GM18498 (cell line): ENCODE measurements around the gene RND2.
"Not testable (repeated sequence)": the region's sequence is repeated elsewhere in the genome, so short reads cannot be mapped to it uniquely, and the experiment has no call there.

Experiments used
- ATAC-seq: cut with Tn5 transposase; IDR thresholded peaks from one replicate; pipeline ENCODE4 v1.9.1; 2021; ENCODE audit warnings: mild to moderate bottlenecking, moderate library complexity; ENCODE audit not compliant: unreplicated experiment

RND2 gene, protein sequence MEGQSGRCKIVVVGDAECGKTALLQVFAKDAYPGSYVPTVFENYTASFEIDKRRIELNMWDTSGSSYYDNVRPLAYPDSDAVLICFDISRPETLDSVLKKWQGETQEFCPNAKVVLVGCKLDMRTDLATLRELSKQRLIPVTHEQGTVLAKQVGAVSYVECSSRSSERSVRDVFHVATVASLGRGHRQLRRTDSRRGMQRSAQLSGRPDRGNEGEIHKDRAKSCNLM

DNA sequence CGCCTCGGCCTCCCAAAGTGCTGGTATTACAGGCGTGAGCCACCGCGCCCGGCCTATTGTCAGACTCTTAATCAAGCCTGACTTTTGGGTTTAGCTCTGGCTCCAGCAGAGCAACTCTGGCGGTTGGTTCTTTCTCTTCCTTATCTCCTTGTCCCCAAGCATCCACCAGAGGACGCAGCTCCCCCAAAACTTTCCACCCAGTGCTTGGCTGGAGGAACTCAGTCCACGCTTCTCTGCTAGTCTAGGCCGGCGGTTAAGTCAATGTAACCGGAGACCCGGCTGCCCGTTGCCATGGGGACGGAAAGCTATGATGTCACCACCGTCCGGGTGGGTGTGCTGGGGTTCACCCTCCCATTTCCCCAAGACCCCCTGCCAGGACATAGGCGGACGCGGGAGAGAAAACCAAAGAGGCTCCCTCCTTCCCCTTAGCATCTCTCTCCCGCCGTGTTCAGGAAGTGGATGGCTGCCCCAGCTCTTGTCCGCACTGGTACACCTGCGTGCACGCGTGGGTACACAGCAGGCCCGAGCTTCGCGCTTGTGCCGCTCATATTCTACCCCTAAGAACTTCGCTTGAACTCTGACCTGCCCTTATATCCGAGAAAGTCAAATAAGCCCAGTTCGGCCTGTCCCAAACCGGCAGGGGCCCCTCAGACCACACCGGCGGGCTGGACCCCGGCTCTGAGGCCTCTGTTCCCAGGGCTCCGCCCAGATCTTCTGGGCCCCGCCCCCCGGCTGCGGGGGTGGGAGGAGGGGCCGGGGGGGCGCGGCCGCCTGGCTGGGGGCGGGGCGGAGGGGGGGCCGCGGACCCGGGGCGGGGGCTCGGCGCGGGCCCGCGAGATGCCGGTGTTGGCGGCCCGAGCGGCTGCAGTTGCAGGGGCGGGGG is at the start of gene RND2:
Gene RND2 (plus strand): TSS at position 825 of the 883 bp plus-strand sequence. CDS start 117 bp downstream, outside the sequence.
- ATAC-seq: peak; percentile 49

GRCh38 chr17:42975265-42975664 is 49.8 kb upstream of the RND2 start:
- ATAC-seq: no peak

DNA sequence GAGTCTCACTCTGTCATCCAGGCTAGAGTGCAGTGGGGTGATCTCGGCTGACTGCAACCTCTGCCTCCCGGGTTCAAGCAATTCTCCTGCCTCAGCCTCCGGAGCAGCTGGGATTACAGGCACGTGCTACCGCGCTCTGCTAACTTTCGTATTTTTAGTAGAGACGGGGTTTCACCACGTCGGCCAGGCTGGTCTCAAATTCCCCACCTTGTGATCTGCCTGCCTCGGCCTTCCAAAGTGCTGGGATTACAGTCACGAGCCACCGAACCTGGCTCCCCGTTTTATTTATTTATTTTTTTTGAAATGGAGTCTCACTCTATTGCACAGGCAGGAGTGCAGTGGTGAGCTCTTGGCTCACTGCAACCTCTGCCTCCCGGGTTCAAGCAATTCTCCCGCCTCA is 49.3 kb upstream of the RND2 start:
- not testable (repeated sequence) for ATAC-seq

DNA sequence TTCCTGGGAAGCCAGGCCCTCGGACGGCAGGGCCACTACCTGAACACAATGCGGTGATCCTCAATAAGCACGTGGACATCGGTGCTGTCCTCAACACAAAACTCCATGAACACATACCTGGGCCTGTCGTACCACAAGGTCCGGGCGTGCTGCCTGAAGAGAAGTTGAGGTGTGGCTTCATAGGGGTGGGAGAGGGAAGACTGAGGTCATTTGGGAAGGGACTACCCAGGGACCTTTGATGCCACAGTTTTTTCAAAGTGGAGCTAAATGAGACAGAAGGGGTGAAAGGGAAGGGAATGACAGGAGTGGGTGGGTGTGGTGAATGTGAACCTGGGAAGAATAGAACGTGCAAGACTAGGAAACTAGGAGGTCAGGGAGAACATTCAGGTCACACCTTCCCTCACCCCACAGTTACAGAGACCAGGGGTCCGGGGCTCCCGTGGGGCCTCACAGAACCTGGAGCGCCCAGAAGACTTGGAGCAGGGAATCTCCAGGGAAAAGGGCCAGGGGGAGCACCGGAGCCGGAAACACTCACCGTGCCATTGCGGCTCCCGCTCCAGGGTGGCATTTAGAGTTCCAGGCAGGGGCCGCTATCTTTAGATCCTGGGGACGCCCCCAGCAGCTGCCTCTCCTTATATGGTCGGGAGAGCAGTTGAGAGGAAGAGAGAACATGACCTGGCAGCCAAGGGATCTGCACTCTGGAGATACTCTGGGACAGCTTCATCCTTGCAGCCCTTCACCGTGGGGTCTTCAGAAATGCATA is 45.3 kb upstream of the RND2 start, which contains the start of gene PTGES3L:
Gene PTGES3L (minus strand): TSS at position 570 of the 763 bp plus-strand sequence. CDS start 27 bp downstream, at position 543.
- peak; percentile 33 for ATAC-seq

- peak; percentile 76 for ATAC-seq
Observed at GRCh38 chr17:42980274-42980765, 44.7 kb upstream of the RND2 start, which contains the start of gene RUNDC1. Gene RUNDC1, plus strand, starts transcription at chr17:42980565. Its CDS starts 12 bp downstream, at chr17:42980577.

- ATAC-seq: peak; percentile 61
Observed at GRCh38 chr17:42980766-42981397, 44.1 kb upstream of the RND2 start.

- ATAC-seq: no peak
Observed at GRCh38 chr17:42982266-42982665, 42.8 kb upstream of the RND2 start.

- ATAC-seq: peak; percentile 37
Observed at GRCh38 chr17:42985225-42985624, 39.8 kb upstream of the RND2 start.

- no peak for ATAC-seq
Observed at GRCh38 chr17:42989141-42989540, 35.9 kb upstream of the RND2 start.

GRCh38 chr17:42989726-42990652 is 35.0 kb upstream of the RND2 start:
- ATAC-seq: no peak

DNA sequence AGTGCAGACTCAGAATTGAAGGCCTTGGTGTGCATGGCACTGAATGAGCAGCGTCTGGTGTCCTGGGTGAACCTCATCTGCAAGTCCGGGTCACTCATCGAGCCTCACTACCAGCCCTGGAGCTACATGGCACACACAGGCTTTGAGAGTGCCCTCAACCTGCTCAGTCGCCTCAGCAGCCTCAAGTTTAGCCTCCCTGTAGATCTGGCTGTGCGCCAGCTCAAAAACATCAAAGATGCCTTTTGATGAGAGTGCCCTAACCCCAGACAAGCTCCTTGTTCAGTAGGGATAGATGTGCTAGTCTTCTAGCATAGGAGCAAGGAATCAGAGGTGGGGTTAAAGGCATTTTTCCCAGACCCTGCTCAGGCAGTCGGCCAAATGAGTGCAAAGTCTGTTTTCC is 33.6 kb upstream of the RND2 start:
- ATAC-seq: no peak

- ATAC-seq: no peak
Observed at GRCh38 chr17:42992872-42993271, 32.2 kb upstream of the RND2 start.

DNA sequence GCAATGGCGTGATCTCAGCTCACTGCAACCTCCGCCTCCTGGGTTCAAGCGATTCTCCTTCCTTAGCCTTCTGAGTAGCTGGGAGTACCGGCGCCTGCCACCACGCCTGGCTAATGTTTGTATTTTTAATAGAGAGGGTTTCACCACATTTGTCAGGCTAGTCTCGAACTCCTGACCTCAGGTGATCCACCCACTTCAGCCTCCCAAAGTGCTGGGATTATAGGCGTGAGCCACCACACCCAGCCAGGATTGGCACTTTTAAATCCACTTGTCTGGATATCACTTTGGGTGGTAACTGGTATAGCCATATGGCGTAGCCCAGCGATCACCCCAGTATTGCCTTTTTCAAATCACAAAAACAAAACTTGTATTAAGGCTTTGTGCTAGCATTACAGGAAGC is 31.1 kb upstream of the RND2 start:
- ATAC-seq: not testable (repeated sequence)

DNA sequence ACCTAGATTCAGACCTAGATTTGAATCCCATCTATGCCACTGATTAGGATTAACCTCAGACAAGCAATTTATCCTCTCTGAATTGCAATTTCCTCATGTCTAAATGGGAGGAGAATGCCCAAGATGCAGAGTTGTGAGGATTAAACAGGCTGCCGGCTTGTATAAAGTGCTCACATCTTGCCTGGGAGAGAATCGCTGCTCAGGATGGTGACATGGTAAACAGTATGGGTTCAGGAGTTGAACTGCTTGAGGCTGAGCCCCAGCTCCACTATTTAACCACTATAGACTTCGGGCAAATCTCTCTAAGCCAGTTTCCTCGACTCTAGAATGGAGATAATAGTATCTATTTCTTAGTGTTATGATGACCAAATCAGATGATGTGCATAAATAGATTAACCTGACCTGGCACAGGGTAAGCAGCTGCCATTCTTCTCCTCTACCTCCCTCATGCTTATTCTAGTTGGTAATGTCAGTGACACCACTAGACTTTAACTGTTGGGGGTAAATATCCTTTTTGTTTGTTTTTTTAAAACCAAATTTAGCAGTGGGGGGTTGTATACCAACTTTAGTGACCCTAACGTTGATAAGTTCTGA is 27.5 kb upstream of the RND2 start:
- no peak for ATAC-seq

- peak; percentile 92 for ATAC-seq
Observed at GRCh38 chr17:42997984-42998938, 26.8 kb upstream of the RND2 start, which contains the start of gene RPL27. Gene RPL27, plus strand, starts transcription at chr17:42998419. Its CDS starts 332 bp downstream, at chr17:42998751.

DNA sequence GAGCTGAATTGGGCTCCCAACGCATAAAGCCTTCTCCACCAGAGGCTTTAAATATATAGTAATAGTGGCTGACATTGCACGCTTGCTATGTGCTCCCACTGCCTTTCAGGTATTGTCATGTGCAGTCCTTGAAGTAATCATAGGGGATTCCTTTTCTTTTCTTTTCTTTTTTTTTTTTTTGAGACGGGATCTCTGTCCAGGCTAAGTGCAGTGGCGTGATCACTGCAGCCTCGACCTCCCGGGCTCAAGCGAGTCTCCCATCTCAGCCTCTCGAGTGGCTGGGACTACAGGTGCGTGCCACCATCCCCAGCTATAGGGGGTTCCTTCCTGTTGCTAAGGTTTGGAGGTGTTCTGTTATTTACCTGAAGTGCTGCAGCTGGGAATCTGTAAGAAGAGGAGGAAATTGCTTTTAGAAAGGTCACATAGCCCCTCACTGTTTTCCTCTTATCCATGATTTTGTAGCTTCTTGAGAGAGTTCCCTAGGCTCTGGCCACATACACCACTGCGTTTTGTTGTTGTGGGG is 26.0 kb upstream of the RND2 start:
- no peak for ATAC-seq

DNA sequence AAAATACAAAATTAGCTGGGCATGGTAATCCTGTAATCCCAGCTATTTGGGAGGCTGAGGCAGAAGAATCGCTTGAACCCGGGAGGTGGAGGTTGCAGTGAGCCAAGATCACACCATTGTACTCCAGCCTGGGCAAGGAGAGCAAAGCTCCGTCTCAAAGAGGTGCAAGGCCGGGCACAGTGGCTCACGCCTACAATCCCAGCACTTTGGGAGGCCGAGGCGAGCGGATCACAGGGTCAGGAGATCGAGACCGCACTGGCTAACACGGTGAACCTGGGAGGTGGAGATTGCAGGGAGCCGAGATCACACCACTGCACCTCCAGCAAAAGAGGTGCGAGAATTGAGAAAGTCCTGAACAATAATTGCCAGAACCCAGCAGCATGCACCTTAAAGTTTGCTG is 24.1 kb upstream of the RND2 start:
- ATAC-seq: not testable (repeated sequence)
